MCF 10A (cell line): ENCODE results near the gene PPM1E. TPM values are rescaled to one million over a fixed set of nuclear protein-coding genes. Genes with fewer than 3 reads are reported as not detected.

ENCODE experiments used
- BruUV-seq: library from RNA; stranded (reverse); fragments of 400-500 nt; replicated peaks from 2 replicates; lab custom pipeline; 2021; lab: Mats Ljungman, UMichigan
- CTCF ChIA-PET: fragments of 300-600 bp; sonication (Branson Sonifier 250); formaldehyde crosslinking; extraction: SDS; loops from one replicate; lab custom pipeline; 2021; ENCODE audit warnings: antibody characterized with exemption, inconsistent platforms; lab: Yijun Ruan, JAX
- POLR2A ChIA-PET: fragments of 300-600, 350-650 bp; sonication (Branson Sonifier 250); formaldehyde crosslinking; extraction: SDS; loops from one replicate; lab custom pipeline; 2020; ENCODE audit warnings: antibody characterized with exemption, inconsistent platforms; lab: Yijun Ruan, JAX
- DNase-seq: peaks from one replicate; pipeline ENCODE4 v3.0.0-alpha.2; 2018; ENCODE audit not compliant: unreplicated experiment
- H3K27ac Mint-ChIP-seq: one replicate; pipeline ENCODE4 v1.8.0; 2022; ENCODE audit warnings: mild to moderate bottlenecking, low read depth, mixed read lengths; ENCODE audit not compliant: unreplicated experiment
- H3K27me3 Mint-ChIP-seq: one replicate; pipeline ENCODE4 v1.8.0; 2022; ENCODE audit warnings: mixed read lengths; ENCODE audit not compliant: insufficient read depth, unreplicated experiment
- H3K36me3 Mint-ChIP-seq: one replicate; pipeline ENCODE4 v1.8.0; 2022; ENCODE audit warnings: mild to moderate bottlenecking, moderate library complexity, mixed read lengths; ENCODE audit not compliant: insufficient read depth, unreplicated experiment
- H3K4me1 Mint-ChIP-seq: one replicate; pipeline ENCODE4 v1.8.0; 2022; ENCODE audit warnings: mixed read lengths; ENCODE audit not compliant: insufficient read depth, unreplicated experiment
- H3K4me3 Mint-ChIP-seq: one replicate; pipeline ENCODE4 v1.8.0; 2022; ENCODE audit warnings: mild to moderate bottlenecking, moderate library complexity, mixed read lengths; ENCODE audit not compliant: unreplicated experiment
- H3K9me3 Mint-ChIP-seq: one replicate; pipeline ENCODE4 v1.8.0; 2022; ENCODE audit warnings: mixed read lengths; ENCODE audit not compliant: unreplicated experiment
- CTCF ChIP-seq: fragments of 200-600 bp; IDR thresholded peaks from one replicate; pipeline ENCODE4 v1.8.0; 2022; ENCODE audit warnings: antibody characterized with exemption, mild to moderate bottlenecking; ENCODE audit not compliant: unreplicated experiment
- intact Hi-C: fragments of 100-400 bp; cut with micrococcal nuclease; formaldehyde crosslinking; loops from 2 replicates; pipeline ENCODE4 v1.14.1; 2022
- total RNA-seq: library from RNA; stranded (reverse); gene quantifications from 2 replicates; pipeline ENCODE4 v1.2.3, GENCODE V29; 2022

Gene PPM1E
- total RNA-seq, 1 experiment from 2014 or later = 0.65 TPM

DNA sequence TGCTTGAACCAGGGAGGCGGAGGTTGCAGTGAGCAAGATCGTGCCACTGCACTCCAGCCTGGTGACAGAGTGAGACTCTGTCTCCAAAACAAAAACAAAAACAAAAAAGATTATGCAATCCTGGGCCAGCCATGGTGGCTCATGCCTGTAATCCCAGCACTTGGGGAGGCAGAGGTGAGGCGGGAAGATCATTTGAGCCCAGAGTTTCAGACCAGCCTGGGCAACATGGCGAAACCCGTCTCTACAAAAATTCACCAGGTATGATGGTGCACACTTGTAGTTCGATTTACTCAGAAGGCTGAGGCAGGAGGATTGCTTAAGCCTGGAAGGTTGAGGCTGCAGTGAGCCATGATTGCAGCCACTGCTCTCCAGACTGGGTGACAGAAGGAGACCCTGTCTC, 109.6 kb downstream of the PPM1E start:
- intact Hi-C loops = no loop called here
- Mint-ChIP-seq H3K4me3 (no peak overlapping the region), H3K4me1 (no peaks in the 10 kb centered on the region), H3K27ac (no peak overlapping the region), H3K36me3 (no peaks in the 10 kb centered on the region), H3K27me3 (no peaks in the 10 kb centered on the region), H3K9me3 (no peaks in the 10 kb centered on the region)
- ChIA-PET POLR2A (interaction anchor here (0.8 kb wide), 1 partner anchor 36 kb away, joined by 3 read pairs; no protein-coding TSS in a partner anchor), CTCF (no interaction called here)
- TF ChIP-seq CTCF = no peak
- DNase-seq = no peak
- no TSS peak for BruUV-seq

DNA sequence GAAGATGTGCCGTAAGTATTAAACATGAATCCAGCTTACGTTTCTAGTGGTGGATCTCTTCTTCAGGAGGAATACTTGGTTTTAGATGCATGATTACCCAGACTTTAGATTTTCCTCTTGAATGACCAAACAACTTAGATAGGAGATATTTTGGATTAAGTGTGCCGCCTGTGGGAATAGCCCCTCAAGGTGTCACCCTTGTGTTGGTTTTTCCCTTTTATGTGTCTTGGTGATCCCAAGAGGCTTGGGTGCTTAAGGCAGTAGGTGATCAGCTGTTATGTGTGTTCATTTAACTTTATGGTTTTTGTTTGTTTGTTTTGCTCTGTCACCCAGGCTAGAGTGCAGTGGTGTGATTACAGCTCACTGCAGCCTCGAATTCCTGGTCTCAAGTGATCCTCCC, 115.1 kb downstream of the PPM1E start:
- Mint-ChIP-seq H3K9me3 (no peaks in the 10 kb centered on the region), H3K27me3 (no peaks in the 10 kb centered on the region), H3K4me1 (no peaks in the 10 kb centered on the region), H3K36me3 (no peaks in the 10 kb centered on the region), H3K27ac (no peak overlapping the region), H3K4me3 (no peak overlapping the region)
- BruUV-seq = no TSS peak
- ChIA-PET POLR2A (interaction anchor here (1.8 kb wide), 1 partner anchor 12 kb away, joined by 3 read pairs; no protein-coding TSS in a partner anchor), CTCF (interaction anchor here (1.0 kb wide), 1 partner anchor 161 kb away, joined by 3 read pairs; no protein-coding TSS in a partner anchor)
- DNase-seq = peak; percentile 16
- intact Hi-C loops = no loop called here
- no peak for TF ChIP-seq CTCF

- BruUV-seq = no TSS peak
- Mint-ChIP-seq H3K27ac (no peak overlapping the region), H3K4me1 (no peaks in the 10 kb centered on the region), H3K9me3 (no peaks in the 10 kb centered on the region), H3K4me3 (no peak overlapping the region), H3K36me3 (no peaks in the 10 kb centered on the region), H3K27me3 (no peaks in the 10 kb centered on the region)
- ChIA-PET CTCF (no interaction called here), POLR2A (no interaction called here)
- intact Hi-C loops = no loop called here
- no peak for TF ChIP-seq CTCF
- no peak for DNase-seq
Observed at GRCh38 chr17:58873926-58874325, 118.3 kb downstream of the PPM1E start.

DNA sequence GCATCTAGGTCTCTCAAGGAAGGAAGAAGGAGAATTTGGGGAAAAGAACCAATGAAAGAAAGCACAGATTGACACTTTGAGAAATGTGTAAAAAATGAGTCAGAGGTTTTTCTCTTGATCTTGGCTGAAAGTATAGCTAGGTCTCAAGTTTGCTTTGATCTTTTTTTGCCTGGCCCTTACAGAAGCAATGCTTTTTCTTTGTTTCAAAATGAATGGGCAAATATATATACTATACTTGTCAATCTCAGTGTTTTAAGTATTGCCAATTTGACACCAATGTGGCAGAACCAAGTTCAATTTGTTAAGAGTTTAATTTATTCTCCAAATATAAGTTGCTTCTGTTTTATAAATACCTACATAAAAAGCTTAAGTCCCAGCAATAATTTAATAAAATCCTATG, 119.6 kb downstream of the PPM1E start:
- Mint-ChIP-seq H3K27me3 (no peaks in the 10 kb centered on the region), H3K27ac (no peak overlapping the region), H3K4me3 (no peak overlapping the region), H3K4me1 (no peaks in the 10 kb centered on the region), H3K36me3 (no peaks in the 10 kb centered on the region), H3K9me3 (no peaks in the 10 kb centered on the region)
- BruUV-seq = no TSS peak
- POLR2A ChIA-PET = interaction anchor here (0.6 kb wide), 1 partner anchor 26 kb away, joined by 3 read pairs; no protein-coding TSS in a partner anchor
- no peak for DNase-seq
- no peak for TF ChIP-seq CTCF
- CTCF ChIA-PET = interaction anchor here (1.0 kb wide), 1 partner anchor 48 kb away, joined by 4 read pairs; no protein-coding TSS in a partner anchor
- intact Hi-C loops = no loop called here
